ENCODE measurements around the gene NAE1.
A peak's percentile ranks its signal among the peaks of the same experiment; 100 is the strongest.
"Not testable (repeated sequence)": the region's sequence is repeated elsewhere in the genome, so short reads cannot be mapped to it uniquely, and the experiment has no call there.

Gene NAE1

GRCh38 chr16:66802159-66802558 is 28.6 kb downstream of the NAE1 start:
- no peak for DNase-seq (ENCODE audit: low read depth)

GRCh38 chr16:66801320-66802105 is 29.3 kb downstream of the NAE1 start, which contains the start of gene TERB1:
TSS of gene TERB1 (minus strand) at chr16:66801584. CDS start at chr16:66796798, 4,786 bp downstream.
- DNase-seq (ENCODE audit: low read depth): no peak

- no peak for DNase-seq (ENCODE audit: low read depth)
Observed at GRCh38 chr16:66800856-66801255, 29.9 kb downstream of the NAE1 start.

GRCh38 chr16:66798161-66798560 is 32.6 kb downstream of the NAE1 start:
- peak; percentile 3 for DNase-seq (ENCODE audit: low read depth)

GRCh38 chr16:66793984-66794383 is 36.8 kb downstream of the NAE1 start:
- DNase-seq (ENCODE audit: low read depth): not testable (repeated sequence)

- no peak for DNase-seq (ENCODE audit: low read depth)
Observed at GRCh38 chr16:66790130-66790733, 40.5 kb downstream of the NAE1 start.

GRCh38 chr16:66787427-66787826 is 43.3 kb downstream of the NAE1 start:
- no peak for DNase-seq (ENCODE audit: low read depth)

GRCh38 chr16:66786551-66786950 is 44.2 kb downstream of the NAE1 start:
- DNase-seq (ENCODE audit: low read depth): no peak

- DNase-seq (ENCODE audit: low read depth): no peak
Observed at GRCh38 chr16:66776457-66776856, 54.3 kb downstream of the NAE1 start.

- DNase-seq (ENCODE audit: low read depth): no peak
Observed at GRCh38 chr16:66774981-66775380, 55.8 kb downstream of the NAE1 start.

GRCh38 chr16:66758086-66758485 is 72.7 kb downstream of the NAE1 start:
- no peak for DNase-seq (ENCODE audit: low read depth)

- no peak for DNase-seq (ENCODE audit: low read depth)
Observed at GRCh38 chr16:66754819-66755218, 76.0 kb downstream of the NAE1 start.

- no peak for DNase-seq (ENCODE audit: low read depth)
Observed at GRCh38 chr16:66754211-66754610, 76.6 kb downstream of the NAE1 start.

GRCh38 chr16:66752958-66753357 is 77.8 kb downstream of the NAE1 start:
- no peak for DNase-seq (ENCODE audit: low read depth)

All from GM04504 (cell line).